Measurements from ENCODE around the gene FAM107B.
A peak's percentile ranks its signal among the peaks of the same experiment; 100 is the strongest.
"Not testable (repeated sequence)": the region's sequence is repeated elsewhere in the genome, so short reads cannot be mapped to it uniquely, and the experiment has no call there.

The FAM107B gene

GRCh38 chr10:14774797-14775196, at the start of gene FAM107B:
Gene FAM107B (minus strand): TSS chr10:14774897. CDS start chr10:14774663, 234 bp downstream.
- Mint-ChIP-seq H3K27ac (no peak within 1 kb of the TSS), H3K9me3 (no peaks in the 10 kb centered on the region), H3K4me3 (no peak within 1 kb of the TSS), H3K27me3 (no peaks in the 10 kb centered on the region), H3K4me1 (no peaks in the 10 kb centered on the region), H3K36me3 (no peaks in the 10 kb centered on the region)
- no peak for ATAC-seq

DNA sequence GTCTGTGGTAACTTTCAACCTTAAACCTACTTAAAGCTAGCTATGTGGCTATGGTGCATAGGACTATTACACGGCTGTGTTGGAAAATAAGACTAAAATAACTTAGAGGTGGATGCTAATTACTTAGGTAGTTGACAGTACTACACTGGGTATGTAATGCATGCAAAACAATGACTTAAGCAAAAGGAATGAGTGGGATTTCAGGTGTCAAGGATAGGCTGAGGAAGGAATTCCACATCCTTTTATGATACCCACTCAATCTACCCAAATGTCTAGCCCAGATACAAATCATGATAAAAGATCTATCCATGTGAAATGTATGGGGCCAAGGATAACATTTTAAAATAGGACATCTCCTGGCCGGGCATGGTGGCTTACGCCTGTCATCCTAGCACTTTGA, 49.3 kb upstream of the FAM107B start:
- H3K9me3 Mint-ChIP-seq = no peaks in the 10 kb centered on the region
- no peak overlapping the region for H3K4me3 Mint-ChIP-seq
- H3K36me3 Mint-ChIP-seq = no peaks in the 10 kb centered on the region
- H3K27ac Mint-ChIP-seq = no peak overlapping the region
- ATAC-seq = no peak
- H3K4me1 Mint-ChIP-seq = peaks cover 27% of the 10 kb centered on the region
- H3K27me3 Mint-ChIP-seq = no peaks in the 10 kb centered on the region

GRCh38 chr10:14822879-14823755, 48.4 kb upstream of the FAM107B start:
- no peaks in the 10 kb centered on the region for H3K9me3 Mint-ChIP-seq
- no peak for ATAC-seq
- H3K27ac Mint-ChIP-seq = peak overlapping the region; percentile 89
- peaks cover 27% of the 10 kb centered on the region for H3K4me1 Mint-ChIP-seq
- H3K4me3 Mint-ChIP-seq = no peak overlapping the region
- H3K27me3 Mint-ChIP-seq = no peaks in the 10 kb centered on the region
- no peaks in the 10 kb centered on the region for H3K36me3 Mint-ChIP-seq

DNA sequence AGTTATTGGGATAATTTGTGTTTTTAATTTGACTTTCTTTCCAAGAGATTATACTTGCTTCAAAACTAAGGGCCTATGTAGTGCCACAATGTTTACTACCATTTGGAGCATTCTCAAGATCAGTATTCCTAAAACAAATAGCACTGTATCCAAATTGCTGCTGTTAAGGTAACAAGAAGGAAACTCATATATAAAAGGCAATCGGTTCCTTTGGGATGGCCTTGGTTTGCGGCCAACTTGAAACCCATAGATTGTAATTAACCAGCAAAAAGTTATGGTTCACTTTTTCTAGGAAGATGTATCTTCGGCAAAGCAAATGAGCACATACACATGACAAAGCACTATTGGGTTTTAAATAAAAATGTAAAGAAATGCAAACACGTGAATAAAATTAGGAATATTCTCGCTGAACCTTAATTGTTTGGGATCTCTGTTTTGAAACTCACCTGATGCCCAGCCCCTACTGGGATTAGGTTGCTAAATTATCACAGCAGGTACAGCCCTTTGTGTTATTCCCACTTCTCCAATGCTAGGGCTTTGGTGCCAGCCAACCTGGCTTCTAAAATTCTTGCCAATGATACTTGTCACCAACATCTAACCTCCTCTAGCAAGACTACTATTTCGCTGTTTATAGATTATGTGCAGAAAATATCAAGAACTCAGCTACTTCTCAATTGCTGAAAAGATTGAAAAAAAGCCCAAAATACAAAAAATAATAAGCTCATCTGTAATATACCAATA, 47.1 kb upstream of the FAM107B start:
- no peak for ATAC-seq
- Mint-ChIP-seq H3K27ac (no peak overlapping the region), H3K4me1 (peaks cover 27% of the 10 kb centered on the region), H3K9me3 (no peaks in the 10 kb centered on the region), H3K36me3 (no peaks in the 10 kb centered on the region), H3K27me3 (no peaks in the 10 kb centered on the region), H3K4me3 (no peak overlapping the region)

- no peaks in the 10 kb centered on the region for H3K36me3 Mint-ChIP-seq
- H3K27ac Mint-ChIP-seq = peak overlapping the region; percentile 67
- no peaks in the 10 kb centered on the region for H3K9me3 Mint-ChIP-seq
- peaks cover 19% of the 10 kb centered on the region for H3K4me1 Mint-ChIP-seq
- ATAC-seq = no peak
- H3K4me3 Mint-ChIP-seq = no peak overlapping the region
- no peaks in the 10 kb centered on the region for H3K27me3 Mint-ChIP-seq
These were observed 46.1 kb upstream of the FAM107B start for GRCh38 chr10:14820775-14821154.

DNA sequence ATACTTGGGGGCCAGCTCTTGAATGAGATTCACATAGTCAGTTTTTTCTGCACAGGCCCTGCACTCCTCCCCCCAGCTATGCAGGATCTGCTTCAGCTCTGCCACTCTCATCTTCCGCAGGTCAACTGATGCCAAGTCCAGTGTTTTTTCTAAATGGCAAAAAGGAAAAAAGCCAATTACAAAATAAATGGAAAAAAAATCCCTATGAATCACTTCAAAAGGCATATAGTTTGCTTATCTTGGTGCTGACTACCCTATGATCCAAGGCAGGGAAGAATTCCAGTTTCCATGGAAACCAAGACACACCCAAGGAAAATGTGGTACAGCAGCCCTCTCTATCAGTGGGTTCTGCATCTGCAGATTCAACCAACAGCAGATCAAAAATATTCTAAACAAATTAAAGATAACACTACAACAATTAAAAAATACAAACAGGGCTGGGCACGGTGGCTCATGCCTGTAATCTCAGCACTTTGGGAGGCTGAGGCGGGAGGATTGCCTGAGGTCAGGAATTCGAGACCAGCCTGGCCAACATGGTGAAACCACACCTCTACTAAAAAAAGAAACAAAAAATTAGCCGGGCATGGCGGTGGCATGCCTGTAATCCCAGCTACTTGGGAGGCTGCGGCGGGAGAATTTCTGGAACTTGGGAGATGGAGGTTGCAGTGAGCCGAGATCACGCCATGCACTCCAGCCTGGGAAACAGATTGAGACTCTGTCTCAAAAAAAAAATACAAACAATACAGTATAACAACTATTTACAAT, 45.5 kb upstream of the FAM107B start:
- no peak overlapping the region for H3K4me3 Mint-ChIP-seq
- no peak for ATAC-seq
- H3K27ac Mint-ChIP-seq = peak overlapping the region; percentile 67
- H3K36me3 Mint-ChIP-seq = no peaks in the 10 kb centered on the region
- no peaks in the 10 kb centered on the region for H3K9me3 Mint-ChIP-seq
- H3K4me1 Mint-ChIP-seq = peaks cover 15% of the 10 kb centered on the region
- no peaks in the 10 kb centered on the region for H3K27me3 Mint-ChIP-seq

DNA sequence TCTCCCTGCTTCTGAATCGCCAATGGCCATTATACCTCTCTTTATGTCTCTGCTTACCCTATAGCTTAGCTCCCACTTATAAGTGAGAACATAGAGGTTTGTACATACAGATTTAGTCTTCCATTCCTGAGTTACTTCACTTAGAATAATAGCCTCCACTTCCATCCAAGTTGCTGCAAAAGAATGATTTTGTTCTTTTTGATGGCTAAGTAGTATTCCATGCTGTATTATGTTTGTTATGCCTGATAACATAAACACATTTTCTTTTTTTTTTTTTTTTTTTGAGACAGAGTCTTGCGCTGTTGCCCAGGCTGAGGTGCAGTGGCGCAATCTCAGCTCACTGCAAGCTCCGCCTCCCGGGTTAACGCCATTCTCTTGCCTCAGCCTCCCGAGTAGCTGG, 42.0 kb upstream of the FAM107B start:
- not testable (repeated sequence) for H3K27me3 Mint-ChIP-seq, ATAC-seq, H3K27ac Mint-ChIP-seq, H3K9me3 Mint-ChIP-seq, H3K36me3 Mint-ChIP-seq, H3K4me3 Mint-ChIP-seq
- H3K4me1 Mint-ChIP-seq = peaks cover 15% of the 10 kb centered on the region

GRCh38 chr10:14815681-14816080, 41.0 kb upstream of the FAM107B start:
- H3K4me3 Mint-ChIP-seq = no peak overlapping the region
- no peaks in the 10 kb centered on the region for H3K27me3 Mint-ChIP-seq
- no peak for ATAC-seq
- H3K9me3 Mint-ChIP-seq = no peaks in the 10 kb centered on the region
- H3K4me1 Mint-ChIP-seq = peaks cover 15% of the 10 kb centered on the region
- H3K36me3 Mint-ChIP-seq = no peaks in the 10 kb centered on the region
- H3K27ac Mint-ChIP-seq = no peak overlapping the region

- no peak for ATAC-seq
- H3K9me3 Mint-ChIP-seq = no peaks in the 10 kb centered on the region
- H3K27me3 Mint-ChIP-seq = no peaks in the 10 kb centered on the region
- peaks cover 13% of the 10 kb centered on the region for H3K4me1 Mint-ChIP-seq
- peak overlapping the region; percentile 14 for H3K27ac Mint-ChIP-seq
- no peaks in the 10 kb centered on the region for H3K36me3 Mint-ChIP-seq
- no peak overlapping the region for H3K4me3 Mint-ChIP-seq
These were observed 37.6 kb upstream of the FAM107B start for GRCh38 chr10:14812271-14812670.

DNA sequence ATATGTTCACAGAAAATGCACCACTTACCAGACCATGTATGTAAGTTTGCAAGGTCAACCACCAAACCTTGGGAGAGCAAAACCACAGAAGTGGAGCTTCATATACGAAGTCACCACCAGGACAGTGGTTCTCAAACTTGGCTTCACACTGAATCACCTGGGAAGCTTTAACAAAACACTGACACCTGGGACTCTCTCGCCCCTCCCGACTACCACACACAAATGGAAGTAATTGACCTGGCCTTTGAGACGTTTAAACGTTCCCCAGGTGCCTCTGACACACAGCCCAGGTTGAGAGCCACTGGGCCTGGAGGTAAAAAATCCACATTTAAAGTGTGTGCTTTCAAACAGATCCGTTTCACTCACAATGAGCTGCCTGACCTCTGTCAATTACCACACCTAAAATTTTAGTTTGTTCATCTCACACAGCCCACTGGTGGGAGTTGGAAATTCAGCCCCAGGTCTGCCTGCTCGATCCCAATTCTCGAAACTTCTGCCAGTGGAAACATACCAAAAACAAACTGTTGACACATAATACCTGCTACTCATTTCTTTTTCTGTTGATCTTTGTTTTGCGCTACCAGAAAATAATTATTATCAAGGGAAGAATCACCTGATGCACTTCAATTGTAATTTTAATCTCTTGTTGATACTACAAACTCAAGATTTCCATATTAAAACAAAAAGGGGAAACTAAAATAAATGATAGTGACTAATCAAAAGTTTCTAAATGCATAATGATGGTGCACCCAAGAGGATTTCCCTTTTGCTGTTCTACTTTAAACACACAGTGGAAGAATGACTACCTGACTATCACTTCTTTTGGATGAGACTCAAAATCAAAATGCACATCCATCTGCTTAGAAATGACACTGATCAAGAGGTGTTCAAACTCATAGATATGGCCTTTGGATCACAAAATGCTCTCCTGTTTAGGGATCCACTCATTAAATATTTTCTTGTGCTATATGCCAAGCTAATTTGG, 36.6 kb upstream of the FAM107B start:
- peak overlapping the region; percentile 14 for H3K27ac Mint-ChIP-seq
- ATAC-seq = no peak
- no peak overlapping the region for H3K4me3 Mint-ChIP-seq
- H3K27me3 Mint-ChIP-seq = no peaks in the 10 kb centered on the region
- H3K9me3 Mint-ChIP-seq = no peaks in the 10 kb centered on the region
- H3K36me3 Mint-ChIP-seq = no peaks in the 10 kb centered on the region
- peaks cover 13% of the 10 kb centered on the region for H3K4me1 Mint-ChIP-seq

- H3K9me3 Mint-ChIP-seq = no peaks in the 10 kb centered on the region
- H3K27ac Mint-ChIP-seq = no peak overlapping the region
- no peak overlapping the region for H3K4me3 Mint-ChIP-seq
- ATAC-seq = no peak
- H3K27me3 Mint-ChIP-seq = no peaks in the 10 kb centered on the region
- peaks cover 4% of the 10 kb centered on the region for H3K4me1 Mint-ChIP-seq
- H3K36me3 Mint-ChIP-seq = no peaks in the 10 kb centered on the region
These were observed 31.6 kb upstream of the FAM107B start for GRCh38 chr10:14806318-14806717.

- Mint-ChIP-seq H3K4me1 (peaks cover 21% of the 10 kb centered on the region), H3K36me3 (no peaks in the 10 kb centered on the region), H3K27me3 (no peaks in the 10 kb centered on the region), H3K9me3 (no peaks in the 10 kb centered on the region), H3K4me3 (no peak overlapping the region), H3K27ac (no peak overlapping the region)
- ATAC-seq = no peak
These were observed 29.1 kb upstream of the FAM107B start for GRCh38 chr10:14803827-14804226.

GRCh38 chr10:14801723-14802122, 27.0 kb upstream of the FAM107B start:
- H3K9me3 Mint-ChIP-seq = no peaks in the 10 kb centered on the region
- peaks cover 36% of the 10 kb centered on the region for H3K4me1 Mint-ChIP-seq
- H3K27ac Mint-ChIP-seq = no peak overlapping the region
- ATAC-seq = no peak
- no peaks in the 10 kb centered on the region for H3K36me3 Mint-ChIP-seq
- H3K27me3 Mint-ChIP-seq = no peaks in the 10 kb centered on the region
- H3K4me3 Mint-ChIP-seq = no peak overlapping the region

- Mint-ChIP-seq H3K36me3 (no peaks in the 10 kb centered on the region), H3K4me3 (no peak overlapping the region), H3K27me3 (no peaks in the 10 kb centered on the region), H3K9me3 (no peaks in the 10 kb centered on the region), H3K4me1 (peaks cover 36% of the 10 kb centered on the region), H3K27ac (peak overlapping the region; percentile 14)
- peak; percentile 24 for ATAC-seq
These were observed 25.7 kb upstream of the FAM107B start for GRCh38 chr10:14800397-14800796.

Measured in stimulated activated memory B cell treated with anti-CD40 and anti-IgM and Interleukin-4, amounts not matched to agents 10 μg/mL and 1 μg/mL and 100 μg/mL, for 72 hours (primary cell).